Osteocyte (in vitro differentiated cells): ENCODE results near the gene MFSD6. TPM values are rescaled to one million over a fixed set of nuclear protein-coding genes. Genes with fewer than 3 reads are reported as not detected.

Source experiments
- DNase-seq: peaks from one replicate; pipeline ENCODE4 v3.0.0; 2021; ENCODE audit warnings: mixed read lengths; ENCODE audit not compliant: unreplicated experiment; ENCODE audit errors: extremely low spot score
- H3K27ac Mint-ChIP-seq: one replicate; pipeline ENCODE4 v1.8.0; 2021; ENCODE audit warnings: mild to moderate bottlenecking, mixed read lengths; ENCODE audit not compliant: unreplicated experiment
- H3K27me3 Mint-ChIP-seq: one replicate; pipeline ENCODE4 v1.8.0; 2021; ENCODE audit warnings: mixed read lengths; ENCODE audit not compliant: unreplicated experiment
- H3K36me3 Mint-ChIP-seq: one replicate; pipeline ENCODE4 v1.8.0; 2021; ENCODE audit warnings: mixed read lengths; ENCODE audit not compliant: unreplicated experiment
- H3K4me1 Mint-ChIP-seq: one replicate; pipeline ENCODE4 v1.8.0; 2021; ENCODE audit warnings: mixed read lengths; ENCODE audit not compliant: unreplicated experiment
- H3K4me3 Mint-ChIP-seq: one replicate; pipeline ENCODE4 v1.8.0; 2021; ENCODE audit warnings: mild to moderate bottlenecking, moderate library complexity, mixed read lengths; ENCODE audit not compliant: unreplicated experiment
- H3K9me3 Mint-ChIP-seq: one replicate; pipeline ENCODE4 v1.8.0; 2021; ENCODE audit warnings: mixed read lengths; ENCODE audit not compliant: unreplicated experiment
- total RNA-seq: library from RNA; stranded (reverse); gene quantifications from 2 replicates; pipeline ENCODE4 v1.2.1, GENCODE V29; 2021
- TF ChIP-seq, protein P1 (sequence below): fragments of 200-600 bp; sonication (generic); IDR thresholded peaks from 2 replicates; pipeline ENCODE4 v1.5.0; 2021; ENCODE audit warnings: antibody characterized with exemption, mild to moderate bottlenecking, moderate library complexity

MFSD6 gene
- total RNA-seq, 1 donor from 2014 or later: 12.1 TPM

GRCh38 chr2:190546734-190547133 is 138.6 kb downstream of the MFSD6 start:
- Mint-ChIP-seq H3K36me3 (peaks cover 4% of the 10 kb centered on the region), H3K4me1 (peaks cover 34% of the 10 kb centered on the region), H3K27ac (peak overlapping the region; percentile 95), H3K4me3 (no peak overlapping the region), H3K9me3 (peaks cover 4% of the 10 kb centered on the region), H3K27me3 (no peaks in the 10 kb centered on the region)
- no peak for DNase-seq
- TF ChIP-seq, protein P1, sequence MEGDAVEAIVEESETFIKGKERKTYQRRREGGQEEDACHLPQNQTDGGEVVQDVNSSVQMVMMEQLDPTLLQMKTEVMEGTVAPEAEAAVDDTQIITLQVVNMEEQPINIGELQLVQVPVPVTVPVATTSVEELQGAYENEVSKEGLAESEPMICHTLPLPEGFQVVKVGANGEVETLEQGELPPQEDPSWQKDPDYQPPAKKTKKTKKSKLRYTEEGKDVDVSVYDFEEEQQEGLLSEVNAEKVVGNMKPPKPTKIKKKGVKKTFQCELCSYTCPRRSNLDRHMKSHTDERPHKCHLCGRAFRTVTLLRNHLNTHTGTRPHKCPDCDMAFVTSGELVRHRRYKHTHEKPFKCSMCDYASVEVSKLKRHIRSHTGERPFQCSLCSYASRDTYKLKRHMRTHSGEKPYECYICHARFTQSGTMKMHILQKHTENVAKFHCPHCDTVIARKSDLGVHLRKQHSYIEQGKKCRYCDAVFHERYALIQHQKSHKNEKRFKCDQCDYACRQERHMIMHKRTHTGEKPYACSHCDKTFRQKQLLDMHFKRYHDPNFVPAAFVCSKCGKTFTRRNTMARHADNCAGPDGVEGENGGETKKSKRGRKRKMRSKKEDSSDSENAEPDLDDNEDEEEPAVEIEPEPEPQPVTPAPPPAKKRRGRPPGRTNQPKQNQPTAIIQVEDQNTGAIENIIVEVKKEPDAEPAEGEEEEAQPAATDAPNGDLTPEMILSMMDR: no peak

DNA sequence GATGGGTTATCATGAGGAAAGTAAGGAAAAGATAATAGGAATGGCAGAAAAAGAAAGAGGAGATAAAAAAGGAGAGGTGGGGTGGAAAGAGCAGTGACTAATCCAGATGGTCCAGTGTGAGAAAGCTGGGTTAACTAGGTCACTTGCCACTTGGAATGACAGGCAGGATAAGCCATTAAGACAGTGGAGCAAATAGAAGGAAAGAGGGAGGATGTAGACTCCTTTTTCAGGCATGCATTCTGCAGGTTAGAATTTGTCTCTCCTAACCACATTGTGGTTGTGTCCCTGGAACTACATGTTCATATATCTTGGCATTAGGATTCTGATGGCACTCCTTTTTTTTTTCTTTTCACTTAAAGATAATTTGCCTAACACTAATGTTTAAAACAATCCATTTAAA is 139.7 kb downstream of the MFSD6 start:
- no peaks in the 10 kb centered on the region for H3K27me3 Mint-ChIP-seq

GRCh38 chr2:190550137-190550536 is 142.0 kb downstream of the MFSD6 start:
- Mint-ChIP-seq H3K27me3 (no peaks in the 10 kb centered on the region), H3K4me1 (peaks cover 36% of the 10 kb centered on the region), H3K4me3 (no peak overlapping the region), H3K36me3 (no peaks in the 10 kb centered on the region), H3K27ac (no peak overlapping the region), H3K9me3 (peaks cover under 1% of the 10 kb centered on the region)
- DNase-seq: no peak
- TF ChIP-seq, protein P1: no peak

More for the DNA sequence above, 139.7 kb downstream of the MFSD6 start:
- Mint-ChIP-seq H3K27ac (no peak overlapping the region), H3K36me3 (no peaks in the 10 kb centered on the region), H3K4me3 (no peak overlapping the region), H3K4me1 (peaks cover 35% of the 10 kb centered on the region), H3K9me3 (no peaks in the 10 kb centered on the region)
- DNase-seq: no peak
- TF ChIP-seq, protein P1: no peak

Other genes starting within 250 kb of the MFSD6 start
- 26.8 and 28.4 TPM in 2 replicates for gene HIBCH, start 88.5 kb upstream of the MFSD6 start, total RNA-seq
- 17.3 and 18.2 TPM in 2 replicates for gene INPP1, start 64.8 kb upstream of the MFSD6 start, total RNA-seq
- gene NEMP2, start 126.4 kb downstream of the MFSD6 start, total RNA-seq: 11.7 and 11.9 TPM in 2 replicates
- 53.6 and 63.3 TPM in 2 replicates for gene NAB1, start 240.7 kb downstream of the MFSD6 start, total RNA-seq